H1 (cell line): ENCODE data around the gene SPATA7. TPM values are rescaled to one million over a fixed set of nuclear protein-coding genes. Genes with fewer than 3 reads are reported as not detected.

Experiments used
- CTCF ChIA-PET: fragments of 300-600 bp; sonication (Branson Sonifier 250); formaldehyde crosslinking; loops from one replicate; lab custom pipeline; 2021; ENCODE audit not compliant: partially characterized antibody; lab: Charles Lee
- POLR2A ChIA-PET: fragments of 300-600 bp; sonication (Branson Sonifier 250); formaldehyde crosslinking; loops from one replicate; lab custom pipeline; 2021; ENCODE audit warnings: inconsistent platforms; ENCODE audit not compliant: partially characterized antibody; lab: Charles Lee
- DNase-seq, 2 experiments: peaks; one replicate each; pipeline versions ENCODE4 v3.0.0 to v3.0.0-alpha.2; 2010 to 2022; ENCODE audit warnings: low spot score in 2 of 2, low read depth in 1 of 2, mixed read lengths in 1 of 2
- FAIRE-seq: peaks from 2 replicates; lab custom pipeline; 2011; peaks lifted over from hg19 to GRCh38; lab: Jason Lieb, UNC
- H2AFZ ChIP-seq: 2 replicates; pipeline ENCODE4 v1.8.1; 2012; ENCODE audit warnings: low read length, inconsistent platforms
- H2AK5ac ChIP-seq: 2 replicates; pipeline ENCODE4 v1.6.1; 2013; ENCODE audit warnings: low read depth, low read length
- H2BK120ac ChIP-seq: replicated peaks from 2 replicates; pipeline ENCODE3; 2013; ENCODE audit warnings: low read depth, low read length, inconsistent platforms
- H2BK12ac ChIP-seq: 2 replicates; pipeline ENCODE4 v1.6.1; 2013; ENCODE audit warnings: low read depth, low read length
- H2BK15ac ChIP-seq: 2 replicates; pipeline ENCODE4 v1.6.1; 2013; ENCODE audit warnings: low read length
- H2BK20ac ChIP-seq: 2 replicates; pipeline ENCODE4 v1.6.1; 2013; ENCODE audit warnings: low read length
- H2BK5ac ChIP-seq: 2 replicates; pipeline ENCODE4 v1.6.1; 2013; ENCODE audit warnings: low read depth, low read length
- H3K14ac ChIP-seq: 2 replicates; pipeline ENCODE4 v1.6.1; 2013; ENCODE audit warnings: inconsistent platforms; ENCODE audit not compliant: insufficient read length
- H3K18ac ChIP-seq: 2 replicates; pipeline ENCODE4 v1.6.1; 2013; ENCODE audit warnings: low read length; ENCODE audit errors: extremely low read depth
- H3K23ac ChIP-seq: 2 replicates; pipeline ENCODE4 v1.6.1; 2013; ENCODE audit warnings: inconsistent platforms; ENCODE audit not compliant: insufficient read length
- H3K23me2 ChIP-seq: 2 replicates; pipeline ENCODE4 v1.6.1; 2013; ENCODE audit warnings: low read depth, low read length
- H3K27ac ChIP-seq: 2 replicates; pipeline ENCODE4 v1.6.1; 2011; ENCODE audit warnings: low read depth, low read length, inconsistent platforms
- H3K27me3 ChIP-seq, 4 experiments: replicated peaks in 1 of 4; 1 replicate in 1 of 4; 2 replicates in 3 of 4; pipeline versions ENCODE4 v1.6.1 to v1.8.1; 2011 to 2013; ENCODE audit warnings: low read length in 3 of 4, mild to moderate bottlenecking in 3 of 4, inconsistent platforms in 2 of 4, mixed read lengths in 2 of 4, moderate library complexity in 1 of 4; ENCODE audit not compliant: control insufficient read depth in 3 of 4, insufficient read depth in 3 of 4; ENCODE audit errors: extremely low read depth in 1 of 4
- H3K36me3 ChIP-seq, 4 experiments: 2 replicates each; pipeline versions ENCODE4 v1.6.1 to v1.8.1; 2011 to 2013; ENCODE audit warnings: mild to moderate bottlenecking in 4 of 4, low read length in 3 of 4, moderate library complexity in 2 of 4, control low read depth in 1 of 4, inconsistent platforms in 1 of 4; ENCODE audit not compliant: insufficient read depth in 4 of 4, control insufficient read depth in 2 of 4
- H3K4ac ChIP-seq: replicated peaks from 2 replicates; pipeline ENCODE3; 2013; ENCODE audit warnings: low read length, low read depth, mixed read lengths, inconsistent platforms; ENCODE audit not compliant: insufficient read length
- H3K4me1 ChIP-seq, 4 experiments: replicated peaks in 1 of 4; 1 replicate in 1 of 4; 2 replicates in 3 of 4; pipeline versions ENCODE4 v1.6.1 to v1.8.1; 2011 to 2013; ENCODE audit warnings: low read length in 3 of 4, inconsistent platforms in 2 of 4, mixed read lengths in 1 of 4; ENCODE audit not compliant: insufficient read depth in 4 of 4, control insufficient read depth in 3 of 4
- H3K4me2 ChIP-seq, 2 experiments: 2 replicates each; pipeline versions ENCODE4 v1.6.1 to v1.8.1; 2011 to 2013; ENCODE audit warnings: low read depth in 2 of 2, low read length in 2 of 2, control low read depth in 1 of 2, inconsistent platforms in 1 of 2, mild to moderate bottlenecking in 1 of 2; ENCODE audit not compliant: insufficient read depth in 1 of 2
- H3K4me3 ChIP-seq, 4 experiments: fragments of 200-600, 300-600 bp in 1 of 4; sonication (generic), shearing (Covaris generic), sonication (Bioruptor Twin) in 1 of 4; 2 replicates each; pipeline versions ENCODE4 v1.5.1 to v1.8.1; 2011 to 2016; ENCODE audit warnings: low read length in 4 of 4, low read depth in 3 of 4, control low read depth in 2 of 4, inconsistent platforms in 2 of 4, mild to moderate bottlenecking in 2 of 4, mixed read lengths in 1 of 4, moderate library complexity in 1 of 4; ENCODE audit not compliant: insufficient read depth in 2 of 4; ENCODE audit errors: extremely low read depth in 1 of 4
- H3K56ac ChIP-seq: replicated peaks from 2 replicates; pipeline ENCODE3; 2013; ENCODE audit warnings: low read depth, mild to moderate bottlenecking, mixed read lengths, low read length, inconsistent platforms; ENCODE audit not compliant: insufficient read length
- H3K79me1 ChIP-seq: 2 replicates; pipeline ENCODE4 v1.6.1; 2013; ENCODE audit warnings: low read depth, low read length, control low read depth
- H3K79me2 ChIP-seq, 2 experiments: 2 replicates each; pipeline versions ENCODE4 v1.6.1 to v1.8.1; 2012 to 2013; ENCODE audit warnings: low read length in 2 of 2, mild to moderate bottlenecking in 2 of 2, inconsistent platforms in 1 of 2; ENCODE audit not compliant: insufficient read depth in 2 of 2, control insufficient read depth in 1 of 2
- H3K9ac ChIP-seq, 4 experiments: replicated peaks in 1 of 4; 1 replicate in 1 of 4; 2 replicates in 3 of 4; pipeline versions ENCODE4 v1.6.1 to v1.8.1; 2011 to 2013; ENCODE audit warnings: low read depth in 3 of 4, low read length in 3 of 4, control low read depth in 2 of 4, mild to moderate bottlenecking in 2 of 4, moderate library complexity in 2 of 4, inconsistent platforms in 1 of 4; ENCODE audit errors: extremely low read depth in 1 of 4
- H3K9me3 ChIP-seq, 2 experiments: 2 replicates each; pipeline versions ENCODE4 v1.6.1 to v1.8.1; 2012 to 2013; ENCODE audit warnings: mild to moderate bottlenecking in 2 of 2, moderate library complexity in 2 of 2, control low read depth in 1 of 2, inconsistent platforms in 1 of 2, low read depth in 1 of 2, low read length in 1 of 2, mixed read lengths in 1 of 2; ENCODE audit not compliant: insufficient read depth in 2 of 2
- H4K20me1 ChIP-seq, 2 experiments: replicated peaks in 1 of 2; 2 replicates each; pipeline versions ENCODE3 to v1.8.1; 2011 to 2013; ENCODE audit warnings: inconsistent platforms in 2 of 2, low read length in 2 of 2, mild to moderate bottlenecking in 1 of 2; ENCODE audit not compliant: insufficient read depth in 2 of 2, control insufficient read depth in 1 of 2
- H4K5ac ChIP-seq: 2 replicates; pipeline ENCODE4 v1.6.1; 2013; ENCODE audit warnings: low read length, low read depth, mixed read lengths, inconsistent platforms; ENCODE audit not compliant: insufficient read length
- H4K8ac ChIP-seq: 2 replicates; pipeline ENCODE4 v1.8.0; 2013; ENCODE audit warnings: mild to moderate bottlenecking, moderate library complexity, low read length, inconsistent platforms; ENCODE audit not compliant: insufficient read depth; ENCODE audit errors: extremely low read depth
- H4K91ac ChIP-seq: replicated peaks from 2 replicates; pipeline ENCODE3; 2013; ENCODE audit warnings: low read length, mixed read lengths, inconsistent platforms; ENCODE audit not compliant: insufficient read length
- BRCA1 ChIP-seq: IDR thresholded peaks from 2 replicates; pipeline ENCODE4 v1.6.1; 2012; ENCODE audit warnings: low read depth, low read length, improper control_type of control experiment
- CHD1 ChIP-seq: IDR thresholded peaks from 2 replicates; pipeline ENCODE4 v1.6.1; 2012; ENCODE audit warnings: low read depth, low read length, improper control_type of control experiment
- EP300 ChIP-seq, 2 experiments: IDR thresholded peaks; 1 replicate in 1 of 2; 2 replicates in 1 of 2; pipeline ENCODE4 v1.6.1; 2011 to 2012; ENCODE audit warnings: low read depth in 2 of 2, low read length in 2 of 2, mild to moderate bottlenecking in 2 of 2, borderline replicate concordance in 1 of 2, inconsistent platforms in 1 of 2, moderate library complexity in 1 of 2
- EZH2 ChIP-seq: fragments of 200-600 bp; sonication (generic); IDR thresholded peaks from 2 replicates; pipeline ENCODE4 v1.7.1; 2012; ENCODE audit warnings: low read depth, mild to moderate bottlenecking, moderate library complexity, low read length, inconsistent platforms; ENCODE audit not compliant: severe bottlenecking
- JUND ChIP-seq: IDR thresholded peaks from 2 replicates; pipeline ENCODE4 v1.6.1; 2011; ENCODE audit warnings: mild to moderate bottlenecking, improper control_type of control experiment, low read length
- RBBP5 ChIP-seq: IDR thresholded peaks from 2 replicates; pipeline ENCODE4 v1.7.1; 2012; ENCODE audit warnings: low read depth, mild to moderate bottlenecking, inconsistent platforms, low read length, moderate library complexity, borderline replicate concordance
- RXRA ChIP-seq: IDR thresholded peaks from 2 replicates; pipeline ENCODE4 v1.6.1; 2011; ENCODE audit warnings: low read depth, mild to moderate bottlenecking, low read length, moderate library complexity; ENCODE audit not compliant: insufficient read depth
- SP1 ChIP-seq: IDR thresholded peaks from 2 replicates; pipeline ENCODE4 v1.6.1; 2011; ENCODE audit warnings: low read depth, low read length
- SRF ChIP-seq: IDR thresholded peaks from 2 replicates; pipeline ENCODE4 v1.6.1; 2011; ENCODE audit warnings: mild to moderate bottlenecking, low read depth, low read length, moderate library complexity
- SUZ12 ChIP-seq: fragments of 200-600 bp; sonication (generic); IDR thresholded peaks from 2 replicates; pipeline ENCODE4 v1.6.1; 2012; ENCODE audit warnings: mild to moderate bottlenecking, inconsistent platforms, low read length, moderate library complexity, mixed read lengths
- TBP ChIP-seq: IDR thresholded peaks from 2 replicates; pipeline ENCODE4 v1.6.1; 2011; ENCODE audit warnings: low read depth, low read length, improper control_type of control experiment
- WGBS, 2 experiments: shearing (Covaris generic) in 1 of 2; methylation state at CpG; one replicate each; pipeline versions ENCODE4 v1.1.6 to v1.1.7; 2013 to 2015; ENCODE audit warnings: low lambda C conversion rate in 2 of 2, mixed read lengths in 2 of 2, inconsistent platforms in 1 of 2, low coverage in 1 of 2, missing lambda C conversion rate in 1 of 2; ENCODE audit not compliant: insufficient replicate concordance in 2 of 2, insufficient coverage in 1 of 2, insufficient read length in 1 of 2; ENCODE audit errors: extremely low coverage in 1 of 2, missing lambda C conversion rate in 1 of 2; 5-methylcytosine and 5-hydroxymethylcytosine counted together
- polyA plus RNA-seq, 7 experiments: library from polyadenylated mRNA; depleted of rRNA in 3 of 7; stranded (reverse) in 5 of 7; unstranded in 2 of 7; fragments of >200 nt in 5 of 7; fragments of 200-250 nt in 2 of 7; gene quantifications; 1 replicate in 5 of 7; 2 replicates in 1 of 7; 4 replicates in 1 of 7; pipeline versions ENCODE4 v1.2.1 to v1.2.3, GENCODE V29; 2011 to 2013; ENCODE audit warnings: missing spikeins in 2 of 7, mixed read lengths in 2 of 7
- total RNA-seq: library from RNA; stranded (reverse); fragmentation: NEBNext Ultra II Directional; extraction: Animal tissue kit (Norgen Biotek cat#: 25700); gene quantifications from 2 replicates; pipeline ENCODE4 v1.2.1, GENCODE V29; 2021
- TF ChIP-seq, protein P1 (sequence below): IDR thresholded peaks from 2 replicates; pipeline ENCODE4 v1.6.1; 2012; ENCODE audit warnings: inconsistent platforms

Gene SPATA7
- total and polyA plus RNA-seq, 2 of the 8 experiments (the other 6 are each of a cell fraction or from before 2014, with no cell fraction given) = 3.8 to 6.7 TPM

DNA sequence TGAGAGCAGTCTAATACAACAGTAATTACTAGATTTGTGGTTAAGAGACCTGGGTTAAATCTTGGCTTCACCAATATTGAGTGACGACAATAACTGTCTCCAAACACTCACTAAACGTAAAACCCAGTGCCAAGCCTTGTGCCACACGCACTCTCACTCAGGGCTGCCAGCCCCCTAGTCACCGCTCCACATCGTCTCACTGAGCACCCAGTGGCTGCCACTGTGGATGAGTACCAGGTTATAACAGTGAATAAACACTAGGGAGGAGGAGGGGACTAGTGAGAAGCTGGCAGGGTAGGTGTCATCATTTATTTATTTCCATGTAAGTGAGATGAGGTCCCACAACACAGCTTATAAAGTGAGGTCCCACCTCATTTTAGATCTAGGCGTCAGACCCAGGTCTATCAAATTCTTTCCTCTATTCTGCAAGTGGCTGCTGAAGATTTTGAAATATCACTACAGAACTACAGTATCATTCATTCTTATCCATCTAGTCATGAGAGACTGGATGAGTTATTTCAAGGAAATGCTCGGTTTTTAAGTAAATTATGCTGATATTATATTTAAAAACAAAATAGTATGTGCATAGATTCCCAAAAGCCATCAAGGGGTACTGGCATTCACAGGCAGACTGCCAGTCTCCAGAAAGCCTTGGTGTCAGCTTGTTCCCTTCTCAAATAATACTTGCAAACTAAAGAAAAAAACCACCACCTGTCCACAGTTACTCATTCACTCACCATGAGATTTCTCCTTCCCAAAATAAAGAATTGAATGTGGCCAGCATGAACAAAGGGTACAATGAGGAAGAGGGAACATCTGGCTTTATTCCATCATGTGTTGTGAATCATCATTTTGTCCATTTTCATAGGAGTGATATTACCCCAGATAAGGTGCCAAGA lies 85.3 kb downstream of the SPATA7 start:
- Histone ChIP-seq H3K4me2 (no peak overlapping the region), H3K27me3 (no peaks in the 10 kb centered on the region), H3K36me3 (peaks cover 0 to 43% (median 19%) of the 10 kb centered on the region in 4 experiments; a peak in 7 of 8 replicates), H2BK120ac (no peak overlapping the region), H3K79me1 (no peaks in the 10 kb centered on the region), H2AK5ac (no peak overlapping the region), H3K56ac (no peak overlapping the region), H3K9ac (no peak overlapping the region), H4K8ac (no peak overlapping the region), H3K9me3 (no peaks in the 10 kb centered on the region), H2BK5ac (no peak overlapping the region), H2BK15ac (no peak overlapping the region), H3K23me2 (no peaks in the 10 kb centered on the region), H3K27ac (no peak overlapping the region), H3K18ac (no peak overlapping the region), H3K23ac (no peak overlapping the region), H4K20me1 (peaks cover 0 to 3% of the 10 kb centered on the region in 2 experiments), H3K4me3 (no peak overlapping the region), H4K91ac (no peak overlapping the region), H3K4ac (no peak overlapping the region), H3K14ac (no peak overlapping the region), H3K4me1 (no peaks in the 10 kb centered on the region), H3K79me2 (0 out of 4 replicates have a peak, but pooled peaks cover 0 to 2% of the 10 kb centered on the region in 2 experiments), H4K5ac (no peak overlapping the region), H2BK12ac (no peak overlapping the region), H2BK20ac (no peak overlapping the region), H2AFZ (no peak overlapping the region)
- POLR2A ChIA-PET = no interaction called here
- 88% methylated on average over 7 of the region's 7 CpGs; no CpG with 5 or more reads in 1 of the 2 experiments for WGBS, 2 experiments
- FAIRE-seq (no peak), DNase-seq (no peak)
- CTCF ChIA-PET = interaction anchor here (1.4 to 1.6 kb wide), 2 partner anchors 9 to 10 kb away, joined by 3 to 4 read pairs; no protein-coding TSS in a partner anchor
- TF ChIP-seq TBP (no peak), CHD1 (no peak), JUND (no peak), SUZ12 (no peak), RBBP5 (no peak), EP300 (IDR thresholded peaks at IDR 0.05; ENCODE audit: borderline replicate concordance in 1 of 2, low read depth in 2 of 2, low read length in 2 of 2) (no peak), EZH2 (no peak), SRF (no peak), SP1 (no peak), BRCA1 (no peak), RXRA (no peak)
- TF ChIP-seq, protein P1, sequence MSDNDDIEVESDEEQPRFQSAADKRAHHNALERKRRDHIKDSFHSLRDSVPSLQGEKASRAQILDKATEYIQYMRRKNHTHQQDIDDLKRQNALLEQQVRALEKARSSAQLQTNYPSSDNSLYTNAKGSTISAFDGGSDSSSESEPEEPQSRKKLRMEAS = no peak
